Neural cell (in vitro differentiated cells): Measurements from ENCODE around the gene SNRPF.

ENCODE experiments used
- EP300 ChIP-seq: fragments of 450-650 bp; conservative IDR thresholded peaks from 2 replicates; pipeline ENCODE4 v1.6.1; 2014; ENCODE audit warnings: antibody characterized with exemption, mild to moderate bottlenecking, moderate library complexity; ENCODE audit not compliant: poor library complexity, severe bottlenecking
- EZH2 ChIP-seq: fragments of 200-600, 300-800 bp; shearing (Covaris generic), sonication (generic); IDR thresholded peaks from 2 replicates; pipeline ENCODE4 v1.6.1; 2014; ENCODE audit warnings: antibody characterized with exemption, low read length, borderline replicate concordance, mild to moderate bottlenecking; ENCODE audit not compliant: insufficient read depth, poor library complexity, severe bottlenecking
- MXI1 ChIP-seq: fragments of 450-650 bp; conservative IDR thresholded peaks from 2 replicates; pipeline ENCODE4 v1.6.1; 2014; ENCODE audit warnings: antibody characterized with exemption, mild to moderate bottlenecking; ENCODE audit not compliant: poor library complexity, severe bottlenecking
- POLR2AphosphoS5 ChIP-seq: IDR thresholded peaks from 2 replicates; pipeline ENCODE4 v1.6.1; 2012
- RAD21 ChIP-seq: fragments of 450-650 bp; conservative IDR thresholded peaks from 2 replicates; pipeline ENCODE4 v1.6.1; 2014; ENCODE audit warnings: antibody characterized with exemption, mild to moderate bottlenecking, moderate library complexity
- SMC3 ChIP-seq: fragments of 450-650 bp; conservative IDR thresholded peaks from 2 replicates; pipeline ENCODE4 v1.6.1; 2014; ENCODE audit warnings: antibody characterized with exemption, mild to moderate bottlenecking, moderate library complexity; ENCODE audit not compliant: poor library complexity
- TAF1 ChIP-seq: IDR thresholded peaks from 2 replicates; pipeline ENCODE4 v1.6.1; 2012; ENCODE audit warnings: low read depth
- TF ChIP-seq, protein P1 (sequence below): fragments of 450-650 bp; IDR thresholded peaks from 2 replicates; pipeline ENCODE4 v1.5.1; 2014; ENCODE audit warnings: antibody characterized with exemption, mild to moderate bottlenecking, moderate library complexity; ENCODE audit not compliant: poor library complexity, severe bottlenecking

DNA sequence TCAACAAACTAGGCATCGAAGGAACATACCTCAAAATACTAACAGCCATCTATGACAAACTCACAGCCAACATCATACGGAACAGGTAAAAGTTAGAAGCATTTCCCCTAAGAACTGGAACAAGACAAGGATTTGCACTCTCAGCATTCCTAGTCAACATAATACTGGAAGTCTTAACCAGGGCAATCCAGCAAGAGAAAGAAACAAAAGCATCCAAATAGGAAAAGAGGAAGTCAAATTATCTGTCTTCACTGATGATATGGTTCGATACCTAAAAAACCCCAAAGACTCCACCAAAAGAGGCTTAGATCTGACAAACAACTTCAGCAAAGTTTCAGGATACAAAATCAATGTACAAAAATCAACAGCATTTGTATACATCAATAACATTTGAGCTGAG, 51.1 kb downstream of the SNRPF start:
- no peak for TF ChIP-seq POLR2AphosphoS5
- TF ChIP-seq, protein P1, sequence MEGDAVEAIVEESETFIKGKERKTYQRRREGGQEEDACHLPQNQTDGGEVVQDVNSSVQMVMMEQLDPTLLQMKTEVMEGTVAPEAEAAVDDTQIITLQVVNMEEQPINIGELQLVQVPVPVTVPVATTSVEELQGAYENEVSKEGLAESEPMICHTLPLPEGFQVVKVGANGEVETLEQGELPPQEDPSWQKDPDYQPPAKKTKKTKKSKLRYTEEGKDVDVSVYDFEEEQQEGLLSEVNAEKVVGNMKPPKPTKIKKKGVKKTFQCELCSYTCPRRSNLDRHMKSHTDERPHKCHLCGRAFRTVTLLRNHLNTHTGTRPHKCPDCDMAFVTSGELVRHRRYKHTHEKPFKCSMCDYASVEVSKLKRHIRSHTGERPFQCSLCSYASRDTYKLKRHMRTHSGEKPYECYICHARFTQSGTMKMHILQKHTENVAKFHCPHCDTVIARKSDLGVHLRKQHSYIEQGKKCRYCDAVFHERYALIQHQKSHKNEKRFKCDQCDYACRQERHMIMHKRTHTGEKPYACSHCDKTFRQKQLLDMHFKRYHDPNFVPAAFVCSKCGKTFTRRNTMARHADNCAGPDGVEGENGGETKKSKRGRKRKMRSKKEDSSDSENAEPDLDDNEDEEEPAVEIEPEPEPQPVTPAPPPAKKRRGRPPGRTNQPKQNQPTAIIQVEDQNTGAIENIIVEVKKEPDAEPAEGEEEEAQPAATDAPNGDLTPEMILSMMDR, result no peak
- no peak for TF ChIP-seq MXI1
- no peak for TF ChIP-seq EP300
- no peak for TF ChIP-seq SMC3
- TF ChIP-seq TAF1, result no peak
- no peak for TF ChIP-seq EZH2
- TF ChIP-seq RAD21, result no peak
